HEK293T (cell line): ENCODE measurements around the gene NHEJ1.

Experiments used
- CTCF ChIA-PET: fragments of 350-600 bp; formaldehyde crosslinking; extraction: SDS; loops from one replicate; lab custom pipeline; 2021; ENCODE audit warnings: antibody characterized with exemption, inconsistent platforms; lab: Yijun Ruan, JAX
- POLR2A ChIA-PET: fragments of 350-600 bp; formaldehyde crosslinking; extraction: SDS; loops from one replicate; lab custom pipeline; 2020; ENCODE audit warnings: antibody characterized with exemption, inconsistent platforms; lab: Yijun Ruan, JAX
- DNase-seq: peaks from one replicate; pipeline ENCODE4 v3.0.0; 2012; ENCODE audit warnings: mixed read lengths; ENCODE audit errors: extremely low spot score
- ARNT ChIP-seq: fragments of 450-650 bp; IDR thresholded peaks from 2 replicates; pipeline ENCODE4 v1.6.1; 2017; ENCODE audit warnings: mild to moderate bottlenecking
- BHLHE40 ChIP-seq: fragments of 450-650 bp; IDR thresholded peaks from 2 replicates; pipeline ENCODE4 v1.6.1; 2016; ENCODE audit warnings: mild to moderate bottlenecking, moderate library complexity, borderline replicate concordance
- CTBP1 ChIP-seq: fragments of 450-650 bp; IDR thresholded peaks from 2 replicates; pipeline ENCODE4 v1.6.1; 2016; ENCODE audit warnings: borderline replicate concordance
- ELF4 ChIP-seq: fragments of 450-650 bp; IDR thresholded peaks from 2 replicates; pipeline ENCODE4 v1.6.1; 2017; ENCODE audit warnings: antibody characterized with exemption
- FOXA1 ChIP-seq: fragments of 450-650 bp; IDR thresholded peaks from 2 replicates; pipeline ENCODE4 v1.6.1; 2016; ENCODE audit warnings: mild to moderate bottlenecking
- FOXK2 ChIP-seq: fragments of 450-650 bp; IDR thresholded peaks from 2 replicates; pipeline ENCODE4 v1.6.1; 2016; ENCODE audit warnings: mild to moderate bottlenecking
- FOXM1 ChIP-seq: fragments of 450-650 bp; IDR thresholded peaks from 2 replicates; pipeline ENCODE4 v1.6.1; 2017; ENCODE audit warnings: mild to moderate bottlenecking, borderline replicate concordance
- HDGF ChIP-seq: fragments of 450-650 bp; IDR thresholded peaks from 2 replicates; pipeline ENCODE4 v1.6.1; 2017; ENCODE audit warnings: antibody characterized with exemption, borderline replicate concordance
- L3MBTL2 ChIP-seq: fragments of 450-650 bp; conservative IDR thresholded peaks from 2 replicates; pipeline ENCODE4 v1.6.1; 2016; ENCODE audit warnings: mild to moderate bottlenecking
- LEF1 ChIP-seq: fragments of 450-650 bp; IDR thresholded peaks from 2 replicates; pipeline ENCODE4 v1.6.1; 2017; ENCODE audit warnings: mild to moderate bottlenecking, borderline replicate concordance
- NFRKB ChIP-seq: fragments of 450-650 bp; IDR thresholded peaks from 2 replicates; pipeline ENCODE4 v1.6.1; 2016; ENCODE audit warnings: mild to moderate bottlenecking, moderate library complexity
- PKNOX1 ChIP-seq: fragments of 450-650 bp; IDR thresholded peaks from 2 replicates; pipeline ENCODE4 v1.6.1; 2016
- SP1 ChIP-seq: fragments of 450-650 bp; IDR thresholded peaks from 2 replicates; pipeline ENCODE4 v1.6.1; 2017
- SUZ12 ChIP-seq: fragments of 450-650 bp; IDR thresholded peaks from 2 replicates; pipeline ENCODE4 v1.6.1; 2016; ENCODE audit warnings: mild to moderate bottlenecking
- TARDBP ChIP-seq: fragments of 450-650 bp; IDR thresholded peaks from 2 replicates; pipeline ENCODE4 v1.6.1; 2016
- ZNF384 ChIP-seq: fragments of 450-650 bp; IDR thresholded peaks from 2 replicates; pipeline ENCODE4 v1.6.1; 2016

Gene NHEJ1

DNA sequence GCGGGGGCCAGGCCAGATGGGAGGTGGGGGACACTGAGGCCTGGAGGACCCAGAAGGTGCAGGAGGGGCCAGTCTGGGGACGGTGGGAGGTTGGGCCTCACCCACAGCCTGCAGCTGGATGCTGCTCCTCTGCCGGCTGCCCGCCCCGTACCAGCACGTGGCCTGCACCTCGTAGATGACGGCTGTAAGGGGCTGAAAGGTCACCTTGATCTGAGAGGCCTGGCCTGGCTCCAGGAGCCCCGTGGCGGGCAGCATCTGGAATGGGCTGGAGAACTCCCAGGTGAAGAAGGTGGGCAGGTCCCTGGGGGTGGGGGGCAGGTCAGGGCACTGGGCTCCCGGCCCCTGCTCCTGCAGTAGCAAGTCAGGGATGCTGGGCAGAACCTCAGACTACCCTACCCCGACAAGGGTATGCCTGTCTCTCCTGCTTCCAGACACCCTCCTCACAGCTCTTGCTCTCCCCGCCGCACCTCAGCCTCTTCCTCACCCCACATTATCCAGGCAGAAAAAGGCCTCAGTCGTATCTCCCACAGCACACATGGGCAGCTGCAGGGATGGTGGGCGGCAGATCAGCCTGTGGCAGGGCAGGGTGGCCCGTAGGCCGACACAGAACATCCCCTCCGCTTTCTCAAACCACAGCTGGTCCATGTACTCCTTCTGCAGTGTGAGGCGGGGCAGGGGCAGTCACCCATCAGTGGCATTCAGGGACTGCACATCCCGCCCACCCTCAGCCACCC lies 129.4 kb downstream of the NHEJ1 start:
- DNase-seq: no peak
- ChIA-PET CTCF (interaction anchor here (3.5 kb wide), 1 partner anchor 126 kb away, joined by 40 read pairs; no protein-coding TSS in a partner anchor), POLR2A (no interaction called here)
- TF ChIP-seq L3MBTL2: no peak
- TF ChIP-seq FOXM1: no peak
- TF ChIP-seq FOXA1: no peak
- TF ChIP-seq SP1: no peak
- no peak for TF ChIP-seq HDGF
- TF ChIP-seq NFRKB: no peak
- TF ChIP-seq PKNOX1: no peak
- no peak for TF ChIP-seq ELF4
- TF ChIP-seq BHLHE40: no peak
- TF ChIP-seq TARDBP: no peak
- no peak for TF ChIP-seq CTBP1
- TF ChIP-seq ZNF384: no peak
- no peak for TF ChIP-seq ARNT
- TF ChIP-seq LEF1: no peak
- TF ChIP-seq SUZ12: no peak
- no peak for TF ChIP-seq FOXK2

GRCh38 chr2:219030177-219030940 lies 130.3 kb downstream of the NHEJ1 start:
- ChIA-PET POLR2A (interaction anchor here (1.0 kb wide), 1 partner anchor 89 kb away, joined by 3 read pairs; no protein-coding TSS in a partner anchor), CTCF (interaction anchor here (0.5 to 3.5 kb wide), 32 partner anchors 9 to 318 kb away, joined by 3 to 40 read pairs (median 4); partner anchors contain the start of gene CFAP65)
- TF ChIP-seq FOXA1: no peak
- DNase-seq: no peak

GRCh38 chr2:219029829-219030165 lies 130.8 kb downstream of the NHEJ1 start:
- ChIA-PET CTCF (interaction anchor here (0.5 to 3.5 kb wide), 32 partner anchors 9 to 318 kb away, joined by 3 to 40 read pairs (median 4); partner anchors contain the start of gene CFAP65), POLR2A (interaction anchor here (1.0 kb wide), 1 partner anchor 90 kb away, joined by 3 read pairs; no protein-coding TSS in a partner anchor)
- DNase-seq: peak; percentile 89
- TF ChIP-seq NFRKB (no peak), TARDBP (no peak), LEF1 (no peak), SUZ12 (no peak), BHLHE40 (no peak), L3MBTL2 (no peak), FOXM1 (no peak), HDGF (no peak), FOXA1 (no peak), SP1 (no peak), ARNT (no peak), CTBP1 (no peak), ZNF384 (no peak), ELF4 (no peak), FOXK2 (no peak)

DNA sequence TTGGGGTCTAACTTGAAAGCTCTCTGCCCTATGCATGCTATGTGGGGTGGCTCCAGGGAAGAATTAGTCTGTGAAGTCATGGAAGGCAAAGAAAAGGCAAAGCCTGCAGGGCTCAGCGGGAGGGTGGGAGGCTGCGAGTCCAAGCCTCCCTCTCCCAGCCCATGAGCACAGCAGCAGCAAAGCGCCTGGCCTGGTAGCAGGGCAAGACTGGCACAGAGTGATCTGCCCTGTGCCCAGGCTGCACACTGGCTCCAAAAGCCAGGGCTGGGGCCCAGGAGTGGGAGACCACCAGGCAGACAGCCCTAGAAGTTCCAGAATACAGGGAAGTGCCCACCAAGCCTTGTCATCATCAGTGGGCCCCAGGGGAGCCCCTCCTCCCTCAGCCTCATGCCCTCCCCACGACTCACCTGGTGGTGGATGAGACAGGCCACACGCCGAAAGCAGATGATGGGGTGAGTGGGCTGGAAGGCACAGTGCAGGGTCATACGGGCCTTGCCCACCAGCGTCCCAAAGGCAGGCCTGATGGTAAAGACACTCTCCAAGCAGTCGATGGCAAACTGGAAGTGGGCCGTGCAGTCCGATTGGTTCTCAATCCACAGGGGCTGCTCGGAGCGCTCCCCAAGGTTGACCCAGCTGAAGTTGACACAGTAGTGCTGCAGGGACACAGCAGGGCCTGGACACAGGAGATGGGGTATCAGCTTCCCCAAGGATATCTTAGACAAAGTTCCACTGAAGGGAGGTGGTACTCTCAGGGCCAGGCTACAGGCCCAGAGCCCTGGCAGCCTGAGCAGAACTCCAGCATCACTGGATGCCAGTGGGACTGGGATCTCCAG lies 131.4 kb downstream of the NHEJ1 start:
- DNase-seq: no peak
- CTCF ChIA-PET: interaction anchor here (0.6 to 3.5 kb wide), 28 partner anchors 8 to 200 kb away, joined by 3 to 40 read pairs (median 5); partner anchors contain the start of gene CFAP65
- no peak for TF ChIP-seq SUZ12
- no peak for TF ChIP-seq SP1
- no peak for TF ChIP-seq TARDBP
- TF ChIP-seq CTBP1: no peak
- TF ChIP-seq FOXK2: no peak
- POLR2A ChIA-PET: interaction anchor here (1.0 kb wide), 1 partner anchor 90 kb away, joined by 3 read pairs; no protein-coding TSS in a partner anchor

DNA sequence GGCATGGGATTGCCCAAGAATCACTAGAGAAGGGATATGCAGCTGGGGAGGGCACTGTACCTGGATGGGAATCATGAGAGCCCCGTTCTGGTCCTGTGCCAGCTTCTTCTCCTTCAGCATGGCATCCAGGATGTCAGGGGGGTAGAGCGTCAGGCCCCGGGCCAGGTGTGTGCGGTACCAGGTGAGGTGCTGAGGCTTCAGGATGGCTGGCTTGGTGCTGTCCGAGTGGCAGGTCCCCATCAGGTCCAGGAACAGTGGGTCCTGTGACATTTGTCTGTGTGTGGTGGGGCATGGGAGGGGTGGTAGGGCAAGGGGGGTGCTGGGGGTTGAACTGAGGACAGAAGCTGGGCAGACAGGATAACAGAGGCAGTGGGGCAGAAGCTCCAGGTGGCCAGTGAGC lies 132.5 kb downstream of the NHEJ1 start:
- POLR2A ChIA-PET: no interaction called here
- no peak for DNase-seq
- TF ChIP-seq FOXM1: no peak
- no peak for TF ChIP-seq HDGF
- TF ChIP-seq FOXK2: no peak
- TF ChIP-seq FOXA1: no peak
- no peak for TF ChIP-seq L3MBTL2
- CTCF ChIA-PET: interaction anchor here (0.7 to 2.1 kb wide), 2 partner anchors 25 to 93 kb away, joined by 3 to 20 read pairs; no protein-coding TSS in a partner anchor

DNA sequence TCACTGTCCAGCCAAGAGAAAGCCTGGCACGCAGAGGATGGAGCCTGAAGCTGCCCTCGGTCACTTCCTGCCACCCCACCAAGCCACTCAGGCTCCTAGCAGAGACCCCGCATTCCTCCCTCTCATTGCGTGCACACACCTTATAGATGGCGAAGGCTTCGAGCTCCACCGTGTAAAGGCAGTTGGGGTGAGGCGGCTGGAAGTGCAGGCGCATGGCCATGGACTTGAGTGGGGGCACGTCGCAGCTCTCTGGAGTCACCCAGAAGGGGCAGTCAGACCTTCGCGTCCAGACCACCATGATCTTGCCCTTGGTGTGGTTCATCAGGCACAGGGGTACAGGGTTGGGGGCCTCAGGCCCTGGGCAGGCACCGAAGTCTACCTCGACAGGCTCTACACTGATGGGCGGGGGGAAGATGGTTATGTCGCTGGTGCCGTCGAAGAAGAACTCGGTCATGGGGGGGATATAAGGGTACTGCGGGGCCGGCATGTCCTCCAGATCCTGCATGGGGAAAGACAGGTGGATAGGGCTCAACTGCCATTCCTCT lies 133.0 kb downstream of the NHEJ1 start:
- POLR2A ChIA-PET: no interaction called here
- CTCF ChIA-PET: interaction anchor here (0.9 to 1.3 kb wide), 3 partner anchors 17 to 127 kb away, joined by 3 to 6 read pairs (median 3); no protein-coding TSS in a partner anchor
- no peak for TF ChIP-seq L3MBTL2
- no peak for TF ChIP-seq LEF1
- no peak for TF ChIP-seq SP1
- TF ChIP-seq CTBP1: no peak
- no peak for TF ChIP-seq ZNF384
- no peak for TF ChIP-seq NFRKB
- TF ChIP-seq BHLHE40: no peak
- no peak for TF ChIP-seq ARNT
- TF ChIP-seq ELF4: no peak
- TF ChIP-seq FOXM1: no peak
- TF ChIP-seq HDGF: no peak
- TF ChIP-seq FOXK2: no peak
- TF ChIP-seq PKNOX1: no peak
- TF ChIP-seq TARDBP: no peak
- no peak for TF ChIP-seq FOXA1
- no peak for TF ChIP-seq SUZ12

More for the DNA sequence above, 133.0 kb downstream of the NHEJ1 start:
- no peak for DNase-seq
